C4-2B (cell line): ENCODE measurements around the gene NALCN.

Experiments used
- H3K27ac ChIP-seq: fragments of 450-650 bp; 2 replicates; pipeline ENCODE4 v1.5.1; 2017
- ZFX ChIP-seq: fragments of 450-650 bp; IDR thresholded peaks from 2 replicates; pipeline ENCODE4 v1.6.1; 2017
- TF ChIP-seq, protein P1 (sequence below): fragments of 450-650 bp; conservative IDR thresholded peaks from 2 replicates; pipeline ENCODE4 v1.5.1; 2017; ENCODE audit warnings: mild to moderate bottlenecking

The NALCN gene

GRCh38 chr13:101098873-101099272, 317.4 kb downstream of the NALCN start:
- no peak overlapping the region for H3K27ac ChIP-seq
- TF ChIP-seq ZFX = no peak
- TF ChIP-seq, protein P1, sequence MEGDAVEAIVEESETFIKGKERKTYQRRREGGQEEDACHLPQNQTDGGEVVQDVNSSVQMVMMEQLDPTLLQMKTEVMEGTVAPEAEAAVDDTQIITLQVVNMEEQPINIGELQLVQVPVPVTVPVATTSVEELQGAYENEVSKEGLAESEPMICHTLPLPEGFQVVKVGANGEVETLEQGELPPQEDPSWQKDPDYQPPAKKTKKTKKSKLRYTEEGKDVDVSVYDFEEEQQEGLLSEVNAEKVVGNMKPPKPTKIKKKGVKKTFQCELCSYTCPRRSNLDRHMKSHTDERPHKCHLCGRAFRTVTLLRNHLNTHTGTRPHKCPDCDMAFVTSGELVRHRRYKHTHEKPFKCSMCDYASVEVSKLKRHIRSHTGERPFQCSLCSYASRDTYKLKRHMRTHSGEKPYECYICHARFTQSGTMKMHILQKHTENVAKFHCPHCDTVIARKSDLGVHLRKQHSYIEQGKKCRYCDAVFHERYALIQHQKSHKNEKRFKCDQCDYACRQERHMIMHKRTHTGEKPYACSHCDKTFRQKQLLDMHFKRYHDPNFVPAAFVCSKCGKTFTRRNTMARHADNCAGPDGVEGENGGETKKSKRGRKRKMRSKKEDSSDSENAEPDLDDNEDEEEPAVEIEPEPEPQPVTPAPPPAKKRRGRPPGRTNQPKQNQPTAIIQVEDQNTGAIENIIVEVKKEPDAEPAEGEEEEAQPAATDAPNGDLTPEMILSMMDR = no peak

DNA sequence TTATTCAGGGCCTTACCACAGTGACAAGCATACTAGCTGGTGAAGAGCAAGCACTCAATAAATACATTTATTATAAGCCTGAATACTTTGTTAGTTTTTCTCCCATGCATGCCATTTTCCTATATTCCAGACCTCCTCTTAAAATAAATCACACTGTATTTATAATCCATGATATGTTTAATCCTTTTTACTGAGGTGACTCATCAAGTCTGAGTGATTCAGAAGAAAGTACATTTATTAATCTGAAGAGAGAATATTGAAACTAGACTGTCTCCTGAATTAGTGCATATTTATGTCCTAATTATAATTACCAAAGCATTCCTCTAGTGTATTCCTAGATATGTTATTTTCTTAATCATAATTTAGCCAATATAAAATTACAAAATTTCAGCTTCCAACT, 323.3 kb downstream of the NALCN start:
- TF ChIP-seq, protein P1 = no peak
- no peak for TF ChIP-seq ZFX
- H3K27ac ChIP-seq = no peak overlapping the region

DNA sequence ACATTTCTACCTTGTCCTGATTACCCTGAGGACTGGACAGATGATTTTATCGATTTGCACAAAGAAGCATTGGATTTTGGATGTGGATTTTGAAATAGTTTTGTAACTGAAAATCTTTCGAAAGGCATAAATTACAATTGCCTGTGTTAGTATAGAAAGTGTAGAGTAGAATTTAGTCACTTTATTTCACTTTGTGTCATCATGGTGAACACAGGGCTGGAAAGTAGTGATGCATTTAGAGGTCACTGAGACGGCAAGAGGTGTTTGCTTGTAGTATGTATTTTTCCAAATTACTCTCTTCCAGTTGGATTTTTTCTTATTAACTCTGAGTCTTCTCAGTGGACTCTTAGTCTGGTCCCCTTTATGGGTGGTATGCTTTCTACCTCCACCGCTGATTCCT, 326.0 kb downstream of the NALCN start:
- TF ChIP-seq ZFX = no peak
- TF ChIP-seq, protein P1 = no peak
- no peak overlapping the region for H3K27ac ChIP-seq

DNA sequence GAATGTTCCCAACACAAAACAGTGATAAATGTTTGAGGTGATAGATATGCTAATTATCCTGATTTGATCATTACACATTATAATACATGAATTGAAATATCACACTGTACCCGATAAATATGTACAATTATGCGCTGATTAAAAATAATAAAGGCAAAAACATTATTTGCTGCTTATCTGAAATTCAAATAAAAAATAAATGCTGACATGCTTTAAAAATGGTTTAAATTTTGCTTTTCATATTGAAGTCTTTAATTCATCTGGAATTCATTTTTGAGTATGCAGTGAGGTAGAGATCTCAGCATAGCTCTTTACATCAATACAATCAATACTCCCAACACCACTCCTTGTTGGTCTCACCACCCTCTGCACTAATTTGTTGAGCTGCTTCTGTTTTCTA, 330.8 kb downstream of the NALCN start:
- no peak overlapping the region for H3K27ac ChIP-seq
- TF ChIP-seq ZFX = no peak
- TF ChIP-seq, protein P1 = no peak

- TF ChIP-seq ZFX = no peak
- TF ChIP-seq, protein P1 = no peak
These were observed 333.9 kb downstream of the NALCN start for GRCh38 chr13:101082441-101082840.

DNA sequence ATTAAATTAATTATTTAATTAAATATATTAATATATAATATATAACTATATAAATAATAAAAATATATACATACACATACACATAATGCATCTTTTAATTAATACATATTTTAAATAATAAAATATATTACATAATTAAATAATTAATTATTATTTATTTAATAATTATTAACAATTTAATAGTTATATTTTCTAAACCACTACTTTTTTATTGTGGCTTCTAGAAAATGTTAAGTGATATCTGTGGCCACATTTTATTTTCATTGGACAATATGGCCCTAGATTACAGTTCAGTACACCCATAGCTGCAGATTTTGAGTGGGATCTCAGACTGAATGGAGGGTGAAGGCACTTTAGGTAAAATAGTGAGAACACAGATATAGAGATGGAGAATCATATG, 335.7 kb downstream of the NALCN start:
- no peak for TF ChIP-seq ZFX
- TF ChIP-seq, protein P1 = no peak
- H3K27ac ChIP-seq = no peak overlapping the region

More at GRCh38 chr13:101082441-101082840, 333.9 kb downstream of the NALCN start:
- H3K27ac ChIP-seq = no peak overlapping the region

- TF ChIP-seq ZFX = no peak
- TF ChIP-seq, protein P1 = no peak
- no peak overlapping the region for H3K27ac ChIP-seq
These were observed 351.0 kb downstream of the NALCN start for GRCh38 chr13:101065329-101065728.
